Stimulated activated naive B cell treated with anti-CD40 and anti-IgM and Interleukin-4, amounts not matched to agents 10 μg/mL and 1 μg/mL and 100 μg/mL, for 72 hours (primary cell): ENCODE measurements around the gene PPP3CB.
A peak's percentile ranks its signal among the peaks of the same experiment; 100 is the strongest.

ENCODE experiments used
- ATAC-seq, 2 donors: fragments of 150-1000 bp; cut with Tn5 transposase; replicated peaks; 2 replicates each; pipeline ENCODE4 v1.10.0; 2021; ENCODE audit warnings: moderate library complexity in 1 of 2
- DNase-seq: peaks from one replicate; pipeline ENCODE4 v3.0.0; 2021
- H3K27ac Mint-ChIP-seq: one replicate; pipeline ENCODE4 v1.8.0; 2022; ENCODE audit warnings: mild to moderate bottlenecking, mixed read lengths
- H3K27me3 Mint-ChIP-seq, 2 donors: one replicate each; pipeline ENCODE4 v1.8.0; 2022; ENCODE audit warnings: mixed read lengths in 2 of 2
- H3K36me3 Mint-ChIP-seq, 2 donors: one replicate each; pipeline ENCODE4 v1.8.0; 2022; ENCODE audit warnings: mixed read lengths in 2 of 2, mild to moderate bottlenecking in 1 of 2
- H3K4me1 Mint-ChIP-seq, 2 donors: one replicate each; pipeline ENCODE4 v1.8.0; 2022; ENCODE audit warnings: mixed read lengths in 2 of 2, mild to moderate bottlenecking in 1 of 2
- H3K4me3 Mint-ChIP-seq, 2 donors: one replicate each; pipeline ENCODE4 v1.8.0; 2022; ENCODE audit warnings: mild to moderate bottlenecking in 2 of 2, mixed read lengths in 2 of 2, moderate library complexity in 1 of 2
- H3K9me3 Mint-ChIP-seq, 2 donors: one replicate each; pipeline ENCODE4 v1.8.0; 2022; ENCODE audit warnings: mixed read lengths in 2 of 2, mild to moderate bottlenecking in 1 of 2

Gene PPP3CB

DNA sequence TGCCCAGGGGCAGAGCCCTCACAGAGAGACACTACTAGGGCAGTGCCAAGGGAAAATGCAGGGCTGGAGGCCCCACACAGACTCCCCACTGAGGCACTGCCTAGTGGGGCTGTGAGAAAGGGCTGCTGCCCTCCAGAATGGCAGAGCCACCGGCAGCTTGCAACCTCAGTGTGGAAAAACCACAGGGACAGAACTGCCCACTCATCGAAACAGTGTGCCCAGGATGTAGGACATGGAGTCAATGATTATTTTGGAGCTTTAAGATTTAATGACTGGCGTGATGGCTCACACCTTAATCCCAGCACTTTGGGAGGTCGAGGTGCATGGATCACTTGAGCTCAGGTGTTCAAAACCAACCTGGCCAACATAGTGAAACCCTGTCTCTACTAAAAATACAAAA, 34.9 kb downstream of the PPP3CB start:
- H3K27ac Mint-ChIP-seq: no peak overlapping the region
- no peaks in the 10 kb centered on the region for H3K27me3 Mint-ChIP-seq
- no peak for ATAC-seq
- DNase-seq: no peak
- peaks cover 22 to 41% of the 10 kb centered on the region in 2 donors for H3K36me3 Mint-ChIP-seq
- H3K4me3 Mint-ChIP-seq: no peak overlapping the region
- H3K4me1 Mint-ChIP-seq: peaks cover 0 to 7% of the 10 kb centered on the region in 2 donors
- H3K9me3 Mint-ChIP-seq: no peaks in the 10 kb centered on the region

DNA sequence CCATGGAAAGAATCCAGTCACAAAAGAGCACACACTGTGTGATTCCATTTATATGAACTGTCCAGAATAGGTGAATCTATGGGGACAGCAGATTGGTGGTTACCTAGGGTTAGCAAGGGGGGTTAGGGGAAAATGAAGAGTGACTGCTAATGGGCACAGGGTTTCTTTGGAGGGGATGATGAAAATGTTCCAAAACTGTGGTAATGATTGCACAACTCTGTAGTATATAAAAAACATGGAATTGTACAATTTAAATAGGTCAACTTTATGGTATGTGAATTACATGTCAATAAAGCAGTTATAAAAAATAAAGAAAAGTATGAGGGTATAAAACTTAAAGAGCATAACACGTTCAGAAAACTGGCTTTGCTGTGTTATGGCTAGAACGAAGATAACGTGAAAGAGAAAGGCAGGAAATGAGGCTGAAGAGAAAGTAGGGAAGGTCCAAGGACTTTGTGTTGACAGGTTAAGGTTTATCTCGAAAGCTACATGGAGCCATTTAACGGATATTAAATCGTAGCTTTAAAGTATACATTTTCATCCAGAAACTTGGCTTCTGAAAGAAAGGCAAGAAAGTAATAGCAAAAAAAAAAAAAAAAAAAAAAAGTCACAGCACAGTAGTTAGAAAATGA, 36.0 kb downstream of the PPP3CB start:
- Mint-ChIP-seq H3K27ac (no peak overlapping the region), H3K4me1 (peaks cover 2 to 7% of the 10 kb centered on the region in 2 donors), H3K27me3 (no peaks in the 10 kb centered on the region), H3K9me3 (no peaks in the 10 kb centered on the region), H3K36me3 (peaks cover 26 to 41% of the 10 kb centered on the region in 2 donors), H3K4me3 (no peak overlapping the region)
- ATAC-seq (no peak), DNase-seq (no peak)

DNA sequence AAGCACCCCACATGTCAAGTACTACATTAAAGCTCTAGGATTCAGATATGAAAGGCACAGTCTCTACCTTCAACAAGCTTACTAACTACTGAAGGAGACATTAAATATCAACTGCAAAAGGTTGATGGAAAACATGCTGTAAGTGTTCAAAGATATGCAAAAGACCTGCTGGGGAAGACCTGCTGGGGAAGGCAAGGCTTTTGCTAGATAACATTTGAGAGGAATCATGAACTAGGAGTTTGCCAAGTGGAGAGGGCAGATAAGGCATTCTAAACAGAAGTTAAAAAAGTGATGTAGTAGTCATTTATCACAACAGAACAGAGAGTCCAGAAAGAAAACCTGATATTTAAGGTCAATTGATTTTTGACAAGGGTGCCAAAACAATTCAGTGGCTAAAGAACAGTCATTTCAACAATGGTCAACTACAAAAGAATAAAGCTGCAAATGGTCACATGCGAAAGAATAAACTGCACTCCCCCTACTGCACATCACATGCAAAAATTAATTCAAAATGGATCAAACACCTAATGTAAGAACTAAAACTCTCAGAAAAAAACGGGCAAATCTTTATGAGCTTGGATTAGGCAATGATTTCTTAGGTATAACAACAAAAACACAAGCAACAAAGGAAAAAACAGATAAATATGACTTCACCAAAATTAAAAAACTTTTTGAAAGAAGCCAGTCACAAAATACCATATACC, 39.5 kb downstream of the PPP3CB start:
- H3K36me3 Mint-ChIP-seq: peaks cover 15 to 40% of the 10 kb centered on the region in 2 donors
- H3K4me1 Mint-ChIP-seq: peaks cover 2 to 7% of the 10 kb centered on the region in 2 donors
- H3K4me3 Mint-ChIP-seq: no peak overlapping the region

DNA sequence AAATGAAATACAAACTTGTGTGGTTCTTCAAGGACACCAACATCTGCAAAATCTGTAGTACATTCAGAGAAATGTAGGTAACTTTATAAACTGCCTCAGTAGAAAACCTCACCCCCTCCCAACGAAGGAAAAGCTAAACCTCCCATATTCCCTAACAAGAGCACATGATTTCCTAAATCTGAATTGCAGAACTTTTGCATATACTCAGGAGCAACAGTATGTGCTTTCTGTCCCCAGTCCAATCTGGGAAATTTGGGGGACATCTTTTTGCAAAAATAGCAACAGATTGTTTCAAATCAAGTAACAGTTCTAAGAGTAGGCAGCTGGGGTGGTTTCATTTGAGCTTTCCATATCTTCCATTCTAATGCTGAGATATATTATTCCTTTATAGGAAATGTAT, 46.7 kb downstream of the PPP3CB start:
- Mint-ChIP-seq H3K9me3 (no peaks in the 10 kb centered on the region), H3K27me3 (no peaks in the 10 kb centered on the region), H3K4me3 (no peak overlapping the region), H3K36me3 (peaks cover 17 to 36% of the 10 kb centered on the region in 2 donors), H3K27ac (no peak overlapping the region), H3K4me1 (no peaks in the 10 kb centered on the region)
- no peak for DNase-seq
- no peak for ATAC-seq

More for the DNA sequence above, 39.5 kb downstream of the PPP3CB start:
- DNase-seq (no peak), ATAC-seq (no peak)
- no peaks in the 10 kb centered on the region for H3K27me3 Mint-ChIP-seq
- no peak overlapping the region for H3K27ac Mint-ChIP-seq
- H3K9me3 Mint-ChIP-seq: no peaks in the 10 kb centered on the region

DNA sequence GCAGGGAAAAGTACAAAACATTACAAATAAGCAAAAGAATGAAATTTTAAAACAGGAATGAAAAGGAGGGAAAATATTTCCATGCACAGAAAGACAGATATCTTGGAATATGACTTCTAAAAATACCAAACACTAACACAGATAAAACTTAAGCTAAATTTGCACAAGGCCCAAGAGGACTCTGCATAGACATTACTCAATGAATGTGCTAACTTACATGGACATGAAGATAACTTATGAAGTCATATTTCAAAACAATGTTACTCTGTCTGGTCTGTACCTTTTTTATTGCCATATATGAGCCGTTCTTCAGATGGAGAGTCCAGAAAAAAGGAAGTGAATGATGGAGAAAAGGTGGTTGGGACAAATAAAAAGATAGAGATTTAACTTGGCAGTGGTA, 47.4 kb downstream of the PPP3CB start:
- no peak overlapping the region for H3K27ac Mint-ChIP-seq
- no peak for DNase-seq
- ATAC-seq: no peak
- peaks cover 16 to 31% of the 10 kb centered on the region in 2 donors for H3K36me3 Mint-ChIP-seq
- no peaks in the 10 kb centered on the region for H3K27me3 Mint-ChIP-seq
- no peak overlapping the region for H3K4me3 Mint-ChIP-seq
- H3K4me1 Mint-ChIP-seq: no peaks in the 10 kb centered on the region
- H3K9me3 Mint-ChIP-seq: no peaks in the 10 kb centered on the region

DNA sequence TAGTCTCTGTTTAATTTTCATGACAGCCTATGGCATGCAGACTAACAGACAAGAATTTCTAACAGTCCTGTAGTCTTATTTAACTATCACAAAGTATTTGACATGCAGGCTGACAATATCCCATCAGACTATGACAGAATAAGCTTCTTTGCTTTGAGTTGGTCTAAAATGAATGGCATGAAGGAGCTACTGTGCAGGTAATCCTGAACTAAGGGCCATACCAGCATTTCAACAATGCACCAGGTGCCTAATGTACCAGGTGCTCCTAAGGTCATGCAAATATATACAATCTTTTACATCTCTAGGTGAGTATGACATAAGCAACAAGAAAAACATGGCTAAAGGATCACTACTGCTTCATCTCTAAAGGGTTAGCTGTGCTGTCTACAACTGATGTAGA, 48.9 kb downstream of the PPP3CB start:
- no peak overlapping the region for H3K27ac Mint-ChIP-seq
- H3K4me1 Mint-ChIP-seq: peaks cover 0 to 2% of the 10 kb centered on the region in 2 donors
- ATAC-seq: no peak
- no peaks in the 10 kb centered on the region for H3K9me3 Mint-ChIP-seq
- no peak for DNase-seq
- H3K36me3 Mint-ChIP-seq: peaks cover 14 to 31% of the 10 kb centered on the region in 2 donors
- H3K27me3 Mint-ChIP-seq: no peaks in the 10 kb centered on the region
- H3K4me3 Mint-ChIP-seq: no peak overlapping the region

DNA sequence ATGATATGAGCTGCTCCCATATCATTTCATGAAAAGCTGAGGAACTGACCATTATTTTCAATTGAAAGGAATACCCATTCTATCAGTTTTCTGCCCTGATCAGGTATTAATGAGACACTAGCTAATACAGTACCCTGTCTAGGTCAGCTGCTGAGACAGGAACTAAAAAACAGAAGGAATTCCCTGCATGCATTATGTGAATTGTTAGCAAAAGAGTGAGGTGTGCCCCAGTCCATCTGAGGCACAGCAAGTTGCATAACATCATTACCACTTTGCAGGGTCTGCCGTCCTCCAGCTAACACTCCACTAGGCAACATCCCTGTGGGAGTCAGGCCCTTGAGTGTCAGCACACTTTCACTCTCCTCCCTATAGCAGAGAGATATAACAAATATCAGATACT, 51.4 kb downstream of the PPP3CB start:
- H3K36me3 Mint-ChIP-seq: peaks cover 11 to 24% of the 10 kb centered on the region in 2 donors
- peaks cover 5 to 7% of the 10 kb centered on the region in 2 donors for H3K4me1 Mint-ChIP-seq
- no peaks in the 10 kb centered on the region for H3K9me3 Mint-ChIP-seq
- DNase-seq (no peak), ATAC-seq (no peak)
- no peak overlapping the region for H3K27ac Mint-ChIP-seq
- H3K27me3 Mint-ChIP-seq: no peaks in the 10 kb centered on the region
- no peak overlapping the region for H3K4me3 Mint-ChIP-seq

DNA sequence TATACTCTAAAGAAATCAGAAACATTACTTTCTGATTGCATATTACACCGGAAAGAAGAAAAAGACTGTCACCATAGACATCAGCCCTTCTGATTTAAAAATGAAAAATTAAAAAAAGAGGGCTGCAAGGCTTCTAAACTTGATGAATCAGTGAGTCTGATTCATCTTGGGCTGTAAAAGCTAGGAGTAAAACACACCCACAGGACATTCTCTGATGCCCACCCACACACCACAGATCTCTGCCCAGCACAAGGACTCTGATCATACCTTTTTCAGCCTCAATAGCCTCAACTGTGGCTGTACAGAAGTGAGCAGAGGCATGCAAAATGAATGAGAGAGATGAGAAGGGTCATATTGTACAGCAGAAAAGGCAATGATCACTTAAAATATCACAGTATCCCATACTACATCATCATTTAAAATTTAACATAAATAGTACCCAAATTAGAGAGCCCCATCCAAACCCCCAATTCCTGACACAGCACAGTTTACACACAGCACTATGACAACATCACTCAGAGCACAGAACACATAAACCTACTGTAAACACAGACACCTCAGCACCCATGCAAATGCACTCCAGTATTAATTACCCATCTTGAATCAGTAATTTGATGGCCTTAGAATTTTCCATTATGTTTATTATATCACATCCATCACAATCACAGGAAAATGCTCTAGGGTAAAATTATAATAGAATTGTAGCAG, 56.1 kb downstream of the PPP3CB start:
- no peak overlapping the region for H3K4me3 Mint-ChIP-seq
- H3K27me3 Mint-ChIP-seq: no peaks in the 10 kb centered on the region
- H3K36me3 Mint-ChIP-seq: peaks cover 20 to 24% of the 10 kb centered on the region in 2 donors
- peak overlapping the region; percentile 44 for H3K27ac Mint-ChIP-seq
- ATAC-seq (no peak), DNase-seq (no peak)
- H3K9me3 Mint-ChIP-seq: no peaks in the 10 kb centered on the region
- H3K4me1 Mint-ChIP-seq: peaks cover 5 to 7% of the 10 kb centered on the region in 2 donors

DNA sequence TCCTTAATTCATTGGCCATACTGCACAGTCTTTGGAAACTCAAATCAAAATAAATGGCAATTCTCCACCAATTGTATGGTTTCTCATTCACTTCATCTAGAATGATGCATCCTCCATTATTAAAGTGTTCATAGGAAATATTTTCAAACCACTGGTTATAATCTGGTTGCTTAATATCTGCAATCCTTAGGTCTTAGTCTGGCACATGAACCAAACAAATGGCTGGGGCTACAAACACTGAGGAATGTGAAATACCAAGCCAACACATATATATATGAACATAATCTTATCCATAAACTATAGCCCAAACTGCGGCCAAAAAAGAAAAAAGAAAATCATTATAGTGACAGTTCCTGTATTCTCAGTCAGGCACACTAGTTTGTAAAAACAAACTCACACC, 56.8 kb downstream of the PPP3CB start:
- H3K4me3 Mint-ChIP-seq: no peak overlapping the region
- no peak overlapping the region for H3K27ac Mint-ChIP-seq
- no peak for DNase-seq
- H3K4me1 Mint-ChIP-seq: peaks cover 5 to 7% of the 10 kb centered on the region in 2 donors
- H3K36me3 Mint-ChIP-seq: peaks cover 16 to 21% of the 10 kb centered on the region in 2 donors
- no peak for ATAC-seq
- H3K9me3 Mint-ChIP-seq: no peaks in the 10 kb centered on the region
- H3K27me3 Mint-ChIP-seq: no peaks in the 10 kb centered on the region

DNA sequence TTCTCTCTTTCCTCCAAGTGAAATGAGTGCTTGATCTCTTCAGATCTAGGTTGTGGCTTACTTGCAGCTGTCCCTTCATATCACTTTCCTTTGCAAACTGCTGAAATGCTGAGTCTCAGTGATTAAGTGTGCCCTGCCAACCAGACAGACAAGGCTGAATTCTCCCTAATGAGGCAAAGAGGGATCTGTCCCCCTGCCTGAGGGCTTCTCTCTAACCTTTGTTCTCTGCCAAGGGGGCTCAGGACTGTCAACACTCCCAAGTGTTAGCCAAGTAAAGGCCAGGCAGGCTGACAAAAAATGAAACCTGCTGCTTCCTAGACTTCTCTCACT, 62.3 kb downstream of the PPP3CB start, which contains the start of gene MSS51:
Gene MSS51 (minus strand): TSS at position 24 of the 330 bp plus-strand sequence. CDS start 5,277 bp downstream, outside the sequence.
- no peak within 1 kb of the TSS for H3K27ac Mint-ChIP-seq
- no peak for ATAC-seq
- no peak for DNase-seq
- H3K36me3 Mint-ChIP-seq: peaks cover 16 to 32% of the 10 kb centered on the region in 2 donors
- H3K27me3 Mint-ChIP-seq: no peaks in the 10 kb centered on the region
- no peak within 1 kb of the TSS for H3K4me3 Mint-ChIP-seq
- no peaks in the 10 kb centered on the region for H3K4me1 Mint-ChIP-seq
- no peaks in the 10 kb centered on the region for H3K9me3 Mint-ChIP-seq

DNA sequence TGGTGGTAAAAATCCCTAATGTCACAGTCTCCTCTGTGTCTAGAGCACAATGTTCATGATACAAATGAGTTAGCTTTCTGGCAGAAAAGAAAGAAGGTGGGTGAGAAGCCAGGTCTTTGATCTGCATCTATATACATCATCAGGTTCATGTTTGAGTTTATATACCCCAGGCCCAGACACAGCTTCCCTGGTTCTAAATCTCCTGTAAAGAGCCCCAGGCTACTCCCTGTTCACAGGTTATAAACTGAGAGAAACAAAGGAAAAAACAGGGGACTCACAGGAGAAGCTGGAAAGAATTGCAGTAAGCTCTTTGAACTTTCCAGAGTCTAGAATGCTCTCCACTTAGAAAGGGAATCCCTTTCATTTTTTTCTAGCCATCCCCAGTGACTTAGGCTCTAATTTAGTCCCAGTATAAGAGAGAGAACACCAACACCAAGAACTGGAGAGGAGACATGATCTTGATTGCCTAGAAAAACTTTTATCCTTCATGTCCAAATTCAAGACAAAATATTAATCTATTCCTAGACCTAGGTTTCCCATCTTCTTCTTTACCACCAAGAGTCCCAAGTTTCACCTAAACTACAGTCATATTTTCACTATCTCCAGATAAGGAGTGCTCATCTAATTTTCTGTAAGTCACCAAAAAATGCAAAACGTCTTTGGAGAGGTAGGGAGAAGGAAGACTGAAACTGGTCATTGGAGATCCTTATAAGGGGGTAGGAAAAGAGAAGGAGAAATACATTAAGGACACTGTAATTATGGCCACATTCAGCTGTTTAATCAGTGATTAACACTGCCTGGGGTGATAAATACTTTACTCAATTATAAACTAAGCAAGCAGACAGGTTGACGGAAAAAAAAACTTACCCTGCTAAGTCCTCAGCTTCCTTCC, 62.9 kb downstream of the PPP3CB start:
- no peaks in the 10 kb centered on the region for H3K9me3 Mint-ChIP-seq
- no peaks in the 10 kb centered on the region for H3K4me1 Mint-ChIP-seq
- H3K27me3 Mint-ChIP-seq: no peaks in the 10 kb centered on the region
- peaks cover 17 to 33% of the 10 kb centered on the region in 2 donors for H3K36me3 Mint-ChIP-seq
- ATAC-seq (no peak), DNase-seq (no peak)
- H3K4me3 Mint-ChIP-seq: no peak overlapping the region
- H3K27ac Mint-ChIP-seq: no peak overlapping the region

DNA sequence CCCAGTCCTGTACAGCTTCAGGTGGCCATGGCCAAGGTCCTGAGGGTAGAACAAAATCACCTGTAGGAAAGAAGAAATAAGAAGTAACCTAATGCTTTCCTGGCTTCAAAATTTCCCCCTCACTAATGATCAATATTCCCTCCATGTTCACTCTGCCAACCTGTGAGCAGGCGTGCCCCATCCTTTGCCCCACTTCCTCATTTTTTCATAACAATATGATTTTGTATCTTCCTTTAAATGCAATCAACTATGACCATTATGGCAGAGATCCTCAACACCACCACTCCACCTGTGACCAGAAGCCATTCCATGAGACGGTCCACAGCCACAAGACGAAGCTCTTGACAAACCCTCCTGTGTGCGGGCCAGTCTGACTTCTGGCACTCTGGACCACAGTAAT, 69.5 kb downstream of the PPP3CB start:
- no peaks in the 10 kb centered on the region for H3K27me3 Mint-ChIP-seq
- DNase-seq (no peak), ATAC-seq (peak; percentile 63 to 80)
- H3K4me1 Mint-ChIP-seq: peaks cover 10 to 14% of the 10 kb centered on the region in 2 donors
- no peaks in the 10 kb centered on the region for H3K9me3 Mint-ChIP-seq
- H3K4me3 Mint-ChIP-seq: no peak overlapping the region
- peak overlapping the region; percentile 39 for H3K27ac Mint-ChIP-seq
- peaks cover 50 to 63% of the 10 kb centered on the region in 2 donors for H3K36me3 Mint-ChIP-seq

DNA sequence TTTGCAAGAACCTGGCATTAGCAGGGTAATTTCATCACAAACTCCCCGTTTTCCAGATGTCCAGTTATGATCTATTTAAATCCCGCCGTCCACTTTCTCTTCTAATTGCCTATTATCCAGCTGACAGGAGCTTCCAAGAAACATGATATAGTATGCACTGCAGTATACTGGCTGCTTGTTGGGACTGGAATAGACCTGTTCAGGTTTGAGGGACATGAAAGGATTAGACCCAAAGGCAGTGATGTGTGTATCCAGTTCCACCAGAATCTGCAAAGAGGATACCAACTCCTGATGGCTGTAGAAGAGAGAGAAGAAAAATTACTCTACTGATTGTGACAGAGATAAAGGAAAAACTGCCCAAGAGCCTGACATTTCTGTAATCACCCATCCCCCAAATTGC, 71.3 kb downstream of the PPP3CB start:
- Mint-ChIP-seq H3K9me3 (no peaks in the 10 kb centered on the region), H3K27me3 (no peaks in the 10 kb centered on the region), H3K27ac (no peak overlapping the region), H3K4me1 (peaks cover 10 to 14% of the 10 kb centered on the region in 2 donors), H3K36me3 (peaks cover 43 to 61% of the 10 kb centered on the region in 2 donors), H3K4me3 (no peak overlapping the region)
- DNase-seq (no peak), ATAC-seq (no peak)

DNA sequence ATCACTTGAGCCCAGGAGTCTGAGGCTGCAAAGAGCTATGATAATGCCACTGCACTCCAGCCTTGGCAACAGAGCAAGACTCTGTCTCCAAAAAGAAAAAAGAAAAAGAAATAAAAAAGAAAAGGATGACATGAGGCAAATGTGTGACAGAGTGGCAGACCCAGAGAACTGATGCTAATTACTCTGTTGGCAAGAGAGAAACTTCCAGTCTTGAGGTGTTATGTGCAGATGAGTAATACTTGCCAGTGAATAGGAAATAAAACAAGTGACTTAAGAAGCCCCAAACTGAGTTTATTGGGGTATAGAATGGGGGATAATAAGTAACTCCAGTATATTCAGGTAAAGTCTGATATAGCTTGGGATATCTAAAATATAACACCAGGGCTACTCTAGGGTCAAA, 72.5 kb downstream of the PPP3CB start:
- no peaks in the 10 kb centered on the region for H3K27me3 Mint-ChIP-seq
- peaks cover 43 to 61% of the 10 kb centered on the region in 2 donors for H3K36me3 Mint-ChIP-seq
- no peaks in the 10 kb centered on the region for H3K9me3 Mint-ChIP-seq
- no peak overlapping the region for H3K4me3 Mint-ChIP-seq
- no peak for DNase-seq
- no peak overlapping the region for H3K27ac Mint-ChIP-seq
- H3K4me1 Mint-ChIP-seq: peaks cover 10 to 14% of the 10 kb centered on the region in 2 donors
- ATAC-seq: no peak
